Stromal cell of bone marrow (primary cell): ENCODE measurements around the gene AK8.
"Not testable (repeated sequence)": the region's sequence is repeated elsewhere in the genome, so short reads cannot be mapped to it uniquely, and the experiment has no call there.

Experiments used
- DNase-seq: peaks from one replicate; pipeline ENCODE4 v3.0.0-alpha.2; 2012; ENCODE audit warnings: low read depth

AK8 gene

DNA sequence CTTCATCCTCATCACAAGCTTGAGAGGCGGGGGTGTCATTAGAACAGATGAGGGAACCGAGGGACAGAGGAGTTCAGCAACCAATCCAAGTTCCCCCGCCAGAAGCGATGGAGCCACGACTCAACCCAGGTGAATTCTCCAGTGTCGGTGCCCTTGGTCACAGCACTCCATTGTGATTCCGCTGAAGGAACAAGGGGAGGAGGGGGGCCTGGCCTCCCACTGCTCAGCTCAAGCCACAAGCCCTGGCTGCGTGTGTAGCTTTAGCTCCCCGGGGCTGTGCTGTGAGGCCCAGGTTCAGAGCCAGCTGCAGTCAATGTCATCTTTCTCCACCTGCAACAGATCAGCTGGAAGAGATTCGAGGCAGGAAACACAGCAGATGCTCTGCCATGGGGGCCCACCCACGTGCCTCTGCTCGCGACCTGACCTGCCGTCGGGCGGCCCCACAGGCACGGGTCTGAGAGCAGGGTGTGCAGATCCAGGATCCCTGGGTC is 135.2 kb downstream of the AK8 start:
- DNase-seq = no peak

DNA sequence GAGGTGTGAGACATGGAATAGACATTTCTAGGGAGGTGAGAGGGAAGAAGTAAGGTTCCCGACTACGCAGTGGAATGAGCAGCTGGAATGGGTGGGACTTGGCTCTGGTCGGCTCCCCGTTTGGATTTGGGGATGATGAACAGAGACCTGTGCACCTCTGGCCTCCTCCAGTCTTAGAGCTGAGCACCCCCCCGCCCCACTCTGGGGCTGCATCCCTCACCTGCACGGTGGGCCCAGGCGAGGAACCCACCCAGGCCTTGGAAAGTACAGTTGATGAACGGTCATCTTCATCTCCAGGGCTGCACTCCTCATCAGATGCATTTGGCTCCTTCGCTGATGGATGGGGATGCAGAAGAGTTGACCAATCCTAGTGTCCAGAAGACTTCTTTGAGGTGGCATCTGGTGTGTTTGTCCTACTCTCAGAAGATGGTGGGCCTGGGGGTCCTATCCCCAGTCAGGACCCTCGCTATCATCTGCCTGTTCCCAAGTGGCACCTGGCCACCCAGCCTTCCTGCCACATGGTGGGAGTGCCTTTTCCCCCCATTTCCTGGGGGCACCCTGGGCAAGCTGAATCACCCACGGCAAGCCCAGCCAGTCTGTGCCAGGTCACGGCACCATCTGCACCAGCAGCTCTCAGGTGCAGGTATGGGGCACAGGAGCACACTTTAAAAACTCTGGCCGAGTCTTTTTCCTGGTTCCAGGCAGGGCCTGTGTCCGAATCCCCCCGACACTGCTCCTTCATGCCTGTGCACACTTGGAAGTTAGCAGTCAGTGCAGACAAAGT is 137.4 kb downstream of the AK8 start:
- DNase-seq = no peak

DNA sequence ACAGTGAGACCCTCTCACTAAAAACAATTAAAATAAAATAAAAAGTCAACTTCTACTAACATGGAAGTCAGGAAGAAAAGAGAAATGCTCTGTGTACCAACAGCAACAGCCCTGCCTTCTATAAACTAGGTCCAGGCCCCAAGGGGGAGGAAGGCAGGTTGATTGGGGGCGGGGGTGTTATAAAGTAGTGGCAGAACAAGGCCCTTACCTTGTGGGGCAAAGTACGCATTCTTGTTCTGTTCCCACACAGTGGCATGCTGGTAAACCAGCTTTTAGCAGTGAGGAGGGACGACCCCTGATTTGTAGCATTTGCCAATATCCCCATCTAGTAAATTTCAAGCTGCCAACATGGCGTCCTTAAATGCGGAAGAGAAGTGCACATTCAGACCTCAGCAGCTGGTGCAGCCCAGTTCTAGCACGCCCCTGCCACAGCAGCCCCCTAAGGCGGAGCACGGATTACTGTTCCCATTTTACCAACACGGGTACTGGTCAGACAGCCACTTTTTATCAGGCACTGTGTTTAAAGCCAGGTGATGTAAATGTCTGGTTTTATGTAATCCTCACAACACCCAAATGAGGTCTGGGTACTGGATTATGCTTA is 138.3 kb downstream of the AK8 start:
- DNase-seq = no peak

DNA sequence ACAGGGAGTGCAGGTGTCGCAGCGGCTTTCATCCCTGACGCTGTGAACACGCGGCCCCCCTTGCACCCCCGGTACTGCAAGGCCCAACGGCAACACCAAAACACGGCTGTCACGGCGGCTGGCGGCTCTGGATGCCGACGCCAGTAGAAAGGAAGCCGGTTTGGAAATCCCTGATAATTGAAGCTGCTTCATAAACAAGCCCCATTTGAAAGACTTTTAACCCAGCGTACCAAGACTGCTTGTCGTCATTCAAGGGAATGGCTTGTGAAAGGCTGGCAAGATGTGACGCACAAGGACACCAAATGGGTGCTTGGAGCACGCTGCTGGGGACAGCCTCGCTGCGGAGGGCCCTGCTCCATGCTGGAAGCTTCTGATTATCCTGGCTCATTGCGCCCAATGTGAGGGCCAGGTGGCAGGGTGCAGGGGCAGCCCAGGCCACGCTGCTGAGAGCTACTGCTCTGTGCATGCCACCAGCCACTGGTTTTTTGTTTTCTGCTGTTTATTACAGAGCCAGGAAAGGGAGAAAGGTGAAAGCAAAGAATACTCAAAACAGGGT is 144.7 kb downstream of the AK8 start:
- no peak for DNase-seq

DNA sequence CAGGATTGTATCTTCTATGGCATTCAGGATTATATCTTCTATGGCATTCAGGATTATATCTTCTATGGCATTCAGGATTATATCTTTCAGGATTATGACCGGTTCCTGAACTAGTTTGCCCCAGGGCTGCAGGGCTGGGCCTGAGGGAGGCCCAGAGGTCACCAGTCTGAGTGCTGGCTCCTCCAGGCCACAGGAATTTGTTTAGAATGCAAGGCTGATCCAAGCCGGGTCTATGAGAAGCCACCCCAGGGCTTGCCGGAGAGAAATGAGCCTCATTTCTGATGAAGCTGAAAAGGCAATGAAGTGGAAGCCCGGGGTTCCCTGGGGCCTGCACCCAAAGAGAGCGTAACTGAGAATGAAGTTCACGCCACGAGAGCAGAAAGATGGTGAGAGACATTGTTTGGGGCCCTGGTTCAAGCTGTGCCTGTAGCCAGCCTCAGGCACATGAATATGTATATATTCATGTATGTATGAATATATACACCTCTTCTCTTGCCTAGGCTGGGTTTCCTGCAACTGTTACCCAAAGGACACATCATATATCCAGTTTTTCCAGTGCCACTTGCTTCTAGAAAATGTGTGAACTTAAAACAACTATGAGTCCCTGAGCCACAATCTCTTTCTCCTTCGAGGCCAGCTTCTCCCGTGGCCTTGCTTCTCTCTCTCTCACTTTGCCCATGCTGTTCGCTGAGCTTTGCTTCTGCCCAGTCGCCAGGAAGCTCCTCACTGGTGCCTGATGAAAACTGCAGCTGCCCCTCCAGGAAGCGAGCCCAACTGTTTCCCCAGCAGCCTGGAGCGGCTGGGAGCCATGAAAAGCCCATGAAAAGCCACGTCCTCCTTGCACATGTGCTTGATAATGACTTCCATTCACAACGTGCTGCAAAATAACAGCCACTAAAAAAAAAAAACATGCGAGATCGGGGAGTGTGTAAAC is 145.5 kb downstream of the AK8 start:
- DNase-seq = no peak

DNA sequence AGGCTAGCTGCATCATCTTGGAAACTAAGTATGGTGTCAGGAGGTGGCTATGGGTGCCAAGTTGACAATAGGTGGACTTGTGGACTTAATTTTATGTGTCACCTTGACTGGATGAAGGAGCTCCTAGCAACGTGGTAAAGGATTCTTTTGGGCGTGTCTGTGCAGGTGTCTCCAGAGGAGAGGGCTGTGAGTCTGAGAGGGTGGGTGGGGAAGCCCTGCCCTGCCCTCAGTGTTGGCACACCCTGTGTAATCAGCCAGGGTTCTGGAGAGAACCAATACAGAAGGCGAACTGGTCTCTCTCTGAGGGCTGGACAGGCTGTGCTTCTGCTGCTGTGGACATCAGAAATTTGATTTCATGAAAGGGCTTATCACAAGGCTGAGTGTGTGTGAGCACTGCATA is 146.9 kb downstream of the AK8 start:
- no peak for DNase-seq

DNA sequence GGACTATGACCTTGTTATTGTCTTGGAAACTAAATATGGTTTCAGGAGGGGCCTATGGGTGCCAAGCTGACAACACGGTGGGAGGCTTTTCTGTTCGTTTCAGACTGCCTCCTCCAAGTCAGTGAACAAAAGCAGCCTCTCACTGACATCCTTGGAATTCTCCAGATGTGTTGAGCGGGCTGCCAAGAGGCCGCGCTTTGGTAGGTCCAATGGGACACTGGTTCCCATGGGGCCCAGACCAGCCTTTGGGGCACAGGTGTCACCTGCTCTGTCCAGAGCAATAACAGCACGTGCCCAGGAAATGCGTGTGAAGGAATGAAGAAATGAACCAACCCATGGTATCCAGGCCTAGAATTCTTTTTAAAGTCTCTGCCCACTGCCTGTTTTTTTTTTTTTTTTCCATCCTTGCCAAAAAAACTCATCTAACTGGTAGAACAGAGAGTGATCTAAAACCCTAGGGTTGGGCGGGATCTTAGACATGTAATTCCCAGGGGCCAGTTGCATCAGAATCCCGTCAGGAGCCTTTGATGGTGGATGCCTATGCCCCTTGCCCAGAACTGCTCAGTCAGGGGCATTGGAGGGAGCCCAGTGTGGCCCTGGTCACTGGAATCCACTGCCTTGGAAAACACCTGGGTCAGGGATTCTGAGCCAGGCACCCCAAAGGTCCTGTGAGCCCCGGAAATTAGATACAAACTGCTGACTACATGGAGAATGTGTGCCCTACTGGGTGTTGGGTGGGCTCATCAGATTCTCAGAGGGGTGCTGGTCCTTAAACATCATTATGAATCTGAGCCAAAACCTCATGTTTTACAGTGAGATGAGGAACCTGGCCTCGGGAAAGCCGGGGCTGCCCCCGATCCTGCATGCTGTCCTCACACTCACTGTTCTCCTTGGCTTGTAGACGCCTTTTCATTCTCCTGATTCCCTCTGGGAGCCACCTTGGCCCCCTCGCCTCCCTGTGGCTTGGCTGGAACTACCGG is 147.7 kb downstream of the AK8 start:
- no peak for DNase-seq

DNA sequence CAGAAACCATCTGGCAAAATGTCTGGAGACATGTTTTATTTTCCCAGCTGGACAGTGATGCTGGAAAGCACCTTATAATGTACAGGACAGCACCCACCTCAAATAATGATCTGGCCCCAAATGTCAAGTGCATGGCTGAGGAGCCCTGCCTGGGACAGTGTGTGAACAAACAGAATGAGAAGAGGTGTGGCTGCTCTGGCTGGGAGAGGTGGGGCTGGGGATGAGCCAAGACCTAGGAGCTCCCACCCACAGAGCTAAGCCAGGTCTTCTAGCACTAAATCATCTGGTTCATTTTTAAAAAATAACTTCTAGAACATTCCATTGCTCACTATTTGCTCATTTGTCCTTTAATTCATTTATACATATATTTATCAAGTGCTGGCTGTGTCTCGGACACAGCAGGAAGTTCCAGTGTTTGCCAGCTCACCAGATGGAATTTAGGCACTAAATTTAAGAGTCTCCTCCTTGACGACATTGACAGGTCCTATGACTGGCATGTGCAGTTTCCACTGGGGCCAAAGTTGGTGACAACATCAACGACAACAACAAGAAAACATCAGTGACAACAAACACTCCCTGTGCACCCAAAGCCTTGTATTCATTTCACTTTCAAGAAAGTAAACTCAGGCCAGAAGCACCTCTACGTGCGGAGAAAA is 148.7 kb downstream of the AK8 start:
- DNase-seq = no peak

DNA sequence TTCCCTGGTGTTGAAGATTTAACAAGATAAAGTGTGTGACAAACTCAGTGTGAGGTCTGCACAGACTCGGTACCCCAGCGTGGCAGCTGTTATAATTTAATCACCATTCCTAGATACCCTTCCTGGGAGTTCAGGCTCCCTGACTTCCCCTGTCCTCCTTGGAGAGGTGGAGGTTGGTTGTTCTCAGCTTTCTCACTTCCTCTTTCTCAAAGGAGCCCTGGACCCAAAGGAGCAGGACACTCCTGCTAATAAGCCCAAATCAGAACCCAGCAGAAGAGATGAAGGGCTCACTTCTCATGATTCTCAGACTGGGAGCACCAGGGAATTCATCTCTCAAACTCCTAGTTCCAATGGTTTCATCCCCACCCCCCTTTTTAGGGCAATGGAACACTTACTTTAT is 149.6 kb downstream of the AK8 start:
- DNase-seq = no peak

DNA sequence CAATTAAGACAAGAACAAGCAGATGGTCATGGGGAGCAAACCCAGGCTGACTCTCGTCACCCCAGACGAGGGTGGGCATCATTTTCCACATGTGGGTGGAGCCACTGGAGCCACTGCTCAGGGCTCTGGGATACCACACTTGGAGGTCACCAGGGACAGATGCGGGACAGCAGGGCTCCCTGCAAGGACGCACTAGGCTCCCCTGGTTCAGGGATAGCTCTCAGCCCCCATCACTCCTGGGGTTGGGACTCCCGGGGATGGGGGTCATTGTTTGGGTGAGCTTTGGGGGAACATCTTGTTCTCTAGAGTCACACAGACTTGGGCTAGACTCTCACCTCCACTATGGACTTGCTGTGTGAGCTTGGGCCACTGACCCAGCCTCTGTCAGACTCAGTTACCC is 150.0 kb downstream of the AK8 start:
- DNase-seq = no peak

DNA sequence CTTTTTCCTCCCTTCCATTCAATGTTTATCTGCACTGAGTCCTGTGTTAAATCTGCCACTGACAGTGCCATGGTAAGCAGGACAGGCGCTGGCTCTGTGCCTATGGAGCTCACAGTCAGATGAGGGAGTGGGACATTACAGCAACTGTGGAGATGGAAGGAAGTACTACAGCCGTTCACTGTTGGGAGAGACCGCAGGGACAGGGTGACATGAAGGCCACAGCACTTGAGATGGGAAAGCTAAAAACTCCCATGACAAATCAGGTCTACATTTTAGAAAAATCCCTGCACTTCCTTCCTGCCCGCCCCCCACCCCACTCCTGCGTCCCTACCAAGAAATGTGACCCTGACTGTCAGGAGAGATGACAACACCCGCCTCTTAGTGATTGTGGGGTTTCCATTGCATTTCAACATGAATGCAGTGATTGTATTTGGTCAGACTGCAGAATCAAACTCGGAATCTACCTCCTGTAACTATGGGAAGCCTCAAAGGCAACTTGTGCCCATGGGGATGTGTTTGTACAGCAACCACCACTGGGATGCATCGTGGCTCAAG is 151.4 kb downstream of the AK8 start:
- no peak for DNase-seq

DNA sequence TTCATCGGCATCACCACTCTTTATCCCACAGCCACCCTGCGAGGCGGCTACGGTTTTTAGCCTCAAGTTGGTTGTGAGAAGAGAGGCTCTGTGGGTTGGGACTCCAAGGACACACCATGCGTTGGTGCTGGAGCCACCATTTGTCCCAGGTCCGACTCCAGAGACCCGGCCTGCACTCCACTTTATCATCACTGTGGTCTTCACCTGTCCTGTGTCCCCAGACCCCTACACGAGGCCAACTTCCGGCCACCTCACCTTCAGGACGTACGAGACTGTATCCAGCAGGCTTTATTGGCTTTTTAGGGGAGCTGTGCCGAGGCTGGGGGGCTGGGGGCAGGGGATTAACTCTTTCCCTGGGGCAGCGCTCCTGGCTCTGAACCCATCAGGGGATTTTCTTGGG is 152.8 kb downstream of the AK8 start:
- DNase-seq = no peak

DNA sequence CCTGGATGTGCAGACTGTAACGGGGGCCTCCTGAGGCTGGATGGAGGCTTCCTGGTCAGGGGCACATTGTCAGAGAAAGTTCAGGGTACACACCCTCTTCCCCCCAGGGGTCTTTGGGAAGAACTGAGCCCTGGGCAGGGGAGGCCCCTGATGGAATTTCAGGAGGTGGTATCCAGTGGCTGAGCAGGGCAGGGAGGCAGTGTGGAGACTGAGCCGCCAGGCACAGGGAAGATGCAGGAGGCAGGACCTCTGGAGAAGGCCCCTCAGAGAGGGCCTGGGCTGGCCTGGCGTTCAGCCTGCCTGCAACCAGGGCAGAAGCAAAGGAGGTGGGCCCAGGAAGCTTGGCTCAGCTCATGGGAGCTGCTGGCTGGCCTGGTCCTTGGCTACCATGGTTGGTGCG is 154.3 kb downstream of the AK8 start:
- DNase-seq = no peak

DNA sequence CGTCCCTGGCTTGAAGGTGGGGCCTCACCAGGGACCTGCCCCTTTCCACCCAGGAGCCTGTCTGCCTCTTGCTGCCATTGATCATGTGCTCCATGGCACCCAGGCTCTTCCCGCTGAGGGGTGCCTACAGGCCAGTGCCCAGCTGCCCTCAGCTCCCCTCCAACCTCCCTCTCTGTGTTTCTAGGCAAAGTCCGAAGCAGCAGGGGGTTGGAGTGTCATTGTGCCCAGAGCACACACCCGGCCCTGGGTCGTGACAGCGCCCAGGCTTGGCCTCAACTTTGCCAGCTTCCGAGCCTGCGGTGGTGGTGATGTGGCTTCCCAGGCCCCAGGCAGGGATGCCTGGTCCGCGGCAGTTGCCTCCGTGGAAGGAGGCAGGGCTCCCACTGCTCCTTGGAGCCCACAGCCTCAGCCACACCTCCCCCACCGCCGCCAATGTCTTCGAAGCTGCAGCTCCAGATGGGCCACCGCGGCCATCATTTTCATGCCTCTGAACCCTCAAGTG is 155.5 kb downstream of the AK8 start:
- no peak for DNase-seq

DNA sequence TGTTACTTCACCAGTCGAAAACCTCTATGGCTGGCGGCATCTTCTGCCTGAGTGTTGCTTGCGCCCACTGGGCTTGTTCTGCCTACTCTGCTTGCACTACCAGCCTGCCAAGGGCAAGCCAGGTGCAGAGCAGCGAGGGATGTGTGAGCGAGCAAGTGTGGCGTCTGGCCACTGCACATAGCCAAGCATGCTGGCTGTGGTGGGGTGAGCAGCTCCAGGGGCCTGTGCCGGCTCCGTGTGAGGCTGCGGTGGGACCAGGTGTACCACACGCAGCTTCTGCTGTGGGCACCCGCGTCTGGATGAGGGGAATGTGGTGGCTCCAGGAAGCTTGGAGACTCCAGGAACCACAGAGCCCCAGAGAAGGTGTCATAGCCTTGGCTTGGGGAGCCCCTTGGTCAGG is 156.4 kb downstream of the AK8 start:
- no peak for DNase-seq

DNA sequence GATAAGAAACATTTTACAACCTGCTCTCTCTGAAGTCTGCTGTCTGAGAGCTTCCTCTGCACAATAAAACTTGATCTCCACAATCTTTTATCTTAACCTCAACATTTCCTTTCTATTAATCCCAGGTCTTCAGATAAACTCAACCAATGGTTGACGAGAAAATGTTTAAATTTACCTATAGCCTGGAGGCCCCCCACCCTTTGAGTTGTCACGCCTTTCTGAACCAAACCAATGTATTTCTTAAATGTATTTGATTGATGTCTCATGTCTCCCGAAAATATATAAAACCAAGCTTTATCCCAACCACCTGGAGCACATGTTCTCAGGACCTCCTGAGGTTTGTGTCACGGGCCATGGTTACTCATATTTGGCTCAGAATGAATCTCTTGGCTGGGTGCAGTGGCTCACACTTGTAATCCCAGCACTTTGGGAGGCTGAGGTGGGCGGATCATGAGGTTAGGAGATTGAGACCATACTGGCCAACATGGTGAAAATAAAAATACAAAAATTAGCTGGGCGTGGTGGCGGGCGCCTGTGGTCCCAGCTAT is 159.6 kb downstream of the AK8 start:
- DNase-seq = not testable (repeated sequence)

DNA sequence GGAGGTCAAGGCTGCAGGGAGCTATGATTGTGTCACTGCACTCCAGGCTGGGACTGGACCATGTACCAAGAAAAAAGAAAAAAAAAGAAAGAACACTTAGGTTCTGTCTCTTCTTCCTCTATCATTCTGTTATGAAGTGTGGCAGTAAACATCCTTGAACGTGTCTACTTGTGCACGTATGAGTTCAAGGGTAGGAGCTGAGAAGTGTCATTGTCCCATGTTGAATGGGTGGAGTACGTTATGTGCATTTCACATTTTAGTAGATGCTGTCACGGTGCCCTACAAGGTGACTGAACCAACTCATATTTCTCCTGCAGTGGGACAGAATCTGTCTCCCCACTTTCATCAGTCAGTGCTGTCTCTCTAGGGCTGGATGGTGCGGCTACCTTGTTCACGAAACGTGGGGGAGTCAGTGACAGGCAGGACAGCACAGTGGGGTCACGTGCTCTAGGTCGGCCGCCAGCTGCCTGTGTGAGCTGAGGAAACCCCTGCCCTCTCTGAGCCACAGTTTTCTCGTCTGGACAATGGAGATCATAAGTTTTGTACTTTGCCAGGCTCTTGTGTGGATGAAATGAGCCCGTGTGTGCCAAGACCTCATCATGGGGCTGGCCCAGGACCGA is 160.6 kb downstream of the AK8 start:
- DNase-seq = no peak

DNA sequence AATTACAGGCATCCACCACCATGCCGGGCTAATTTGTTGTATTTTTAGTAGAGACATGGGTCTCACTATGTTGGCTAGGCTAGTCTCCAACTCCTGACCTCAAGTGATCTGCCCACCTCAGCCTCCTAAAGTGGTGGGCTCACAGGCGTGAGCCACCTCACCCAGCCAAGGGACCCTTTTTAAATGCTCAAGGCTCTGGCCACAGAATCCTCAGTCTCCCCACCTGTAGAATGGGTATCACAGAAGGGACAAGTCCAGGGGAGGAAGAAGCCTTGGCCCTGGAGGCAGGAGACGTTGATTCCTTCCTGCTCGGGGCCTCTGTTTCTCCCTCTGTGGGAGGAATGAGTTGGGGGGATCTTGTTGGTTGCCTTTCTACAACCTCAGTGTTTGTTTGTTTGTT is 162.1 kb downstream of the AK8 start:
- DNase-seq = no peak

DNA sequence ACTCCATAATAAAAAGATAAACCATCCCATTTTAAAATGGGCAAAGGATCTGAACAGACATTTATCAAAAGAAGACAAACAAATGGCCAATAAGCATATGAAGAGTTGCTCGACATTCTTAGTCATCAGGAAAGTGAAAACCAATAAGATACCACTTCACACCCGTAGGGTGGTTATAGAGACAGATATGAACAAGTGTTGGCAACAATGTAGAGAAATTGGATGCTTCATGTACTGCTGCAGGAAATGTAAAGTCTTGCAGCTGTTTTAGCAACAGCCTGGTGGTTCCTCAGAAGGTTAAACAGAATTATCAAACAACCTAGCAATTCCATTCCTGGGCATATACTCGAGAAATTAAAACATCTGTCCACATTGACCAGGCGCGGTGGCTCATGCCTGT is 165.3 kb downstream of the AK8 start:
- DNase-seq = no peak
